RWPE1 (cell line): Measurements from ENCODE around the gene ERCC5.

Experiments
- CTCF ChIA-PET: fragments of 350-600 bp; sonication (Branson Sonifier 250); formaldehyde crosslinking; extraction: SDS; loops from one replicate; lab custom pipeline; 2021; lab: Yijun Ruan, JAX
- POLR2A ChIA-PET: fragments of 400-600 bp; formaldehyde crosslinking; extraction: SDS; loops from one replicate; lab custom pipeline; 2020; ENCODE audit warnings: antibody characterized with exemption; ENCODE audit not compliant: low non-redundant PET; lab: Yijun Ruan, JAX
- DNase-seq: peaks from one replicate; pipeline ENCODE4 v3.0.0; 2012; ENCODE audit warnings: low spot score
- H3K27ac ChIP-seq: fragments of 450-650 bp; 2 replicates; pipeline ENCODE4 v1.5.1; 2017
- TF ChIP-seq, protein P1 (sequence below): fragments of 450-650 bp; conservative IDR thresholded peaks from 2 replicates; pipeline ENCODE4 v1.5.1; 2017; ENCODE audit warnings: low read depth, mild to moderate bottlenecking

Gene ERCC5

DNA sequence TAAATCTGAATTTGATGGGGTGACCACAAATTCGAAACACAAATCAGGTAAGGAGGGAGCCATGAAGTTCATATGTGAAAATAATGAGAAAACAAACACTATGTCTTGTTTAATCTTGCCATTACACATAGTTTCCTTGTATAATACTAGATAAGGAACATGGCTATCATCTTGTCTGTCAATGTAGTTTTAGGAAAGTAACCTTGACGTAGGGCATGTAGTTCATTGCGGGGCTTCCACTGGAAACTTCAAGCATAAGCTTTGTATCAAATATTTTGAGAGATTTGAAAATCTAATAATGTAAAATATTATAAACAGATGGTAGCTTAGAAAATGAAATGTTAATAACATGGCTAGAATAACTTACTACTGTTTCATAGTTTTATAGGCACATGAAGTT is 38.1 kb upstream of the ERCC5 start:
- ChIA-PET POLR2A (no interaction called here), CTCF (interaction anchor here (1.1 kb wide), 1 partner anchor 18 kb away, joined by 4 read pairs; no protein-coding TSS in a partner anchor)
- TF ChIP-seq, protein P1, sequence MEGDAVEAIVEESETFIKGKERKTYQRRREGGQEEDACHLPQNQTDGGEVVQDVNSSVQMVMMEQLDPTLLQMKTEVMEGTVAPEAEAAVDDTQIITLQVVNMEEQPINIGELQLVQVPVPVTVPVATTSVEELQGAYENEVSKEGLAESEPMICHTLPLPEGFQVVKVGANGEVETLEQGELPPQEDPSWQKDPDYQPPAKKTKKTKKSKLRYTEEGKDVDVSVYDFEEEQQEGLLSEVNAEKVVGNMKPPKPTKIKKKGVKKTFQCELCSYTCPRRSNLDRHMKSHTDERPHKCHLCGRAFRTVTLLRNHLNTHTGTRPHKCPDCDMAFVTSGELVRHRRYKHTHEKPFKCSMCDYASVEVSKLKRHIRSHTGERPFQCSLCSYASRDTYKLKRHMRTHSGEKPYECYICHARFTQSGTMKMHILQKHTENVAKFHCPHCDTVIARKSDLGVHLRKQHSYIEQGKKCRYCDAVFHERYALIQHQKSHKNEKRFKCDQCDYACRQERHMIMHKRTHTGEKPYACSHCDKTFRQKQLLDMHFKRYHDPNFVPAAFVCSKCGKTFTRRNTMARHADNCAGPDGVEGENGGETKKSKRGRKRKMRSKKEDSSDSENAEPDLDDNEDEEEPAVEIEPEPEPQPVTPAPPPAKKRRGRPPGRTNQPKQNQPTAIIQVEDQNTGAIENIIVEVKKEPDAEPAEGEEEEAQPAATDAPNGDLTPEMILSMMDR: no peak
- H3K27ac ChIP-seq: no peak overlapping the region
- no peak for DNase-seq

DNA sequence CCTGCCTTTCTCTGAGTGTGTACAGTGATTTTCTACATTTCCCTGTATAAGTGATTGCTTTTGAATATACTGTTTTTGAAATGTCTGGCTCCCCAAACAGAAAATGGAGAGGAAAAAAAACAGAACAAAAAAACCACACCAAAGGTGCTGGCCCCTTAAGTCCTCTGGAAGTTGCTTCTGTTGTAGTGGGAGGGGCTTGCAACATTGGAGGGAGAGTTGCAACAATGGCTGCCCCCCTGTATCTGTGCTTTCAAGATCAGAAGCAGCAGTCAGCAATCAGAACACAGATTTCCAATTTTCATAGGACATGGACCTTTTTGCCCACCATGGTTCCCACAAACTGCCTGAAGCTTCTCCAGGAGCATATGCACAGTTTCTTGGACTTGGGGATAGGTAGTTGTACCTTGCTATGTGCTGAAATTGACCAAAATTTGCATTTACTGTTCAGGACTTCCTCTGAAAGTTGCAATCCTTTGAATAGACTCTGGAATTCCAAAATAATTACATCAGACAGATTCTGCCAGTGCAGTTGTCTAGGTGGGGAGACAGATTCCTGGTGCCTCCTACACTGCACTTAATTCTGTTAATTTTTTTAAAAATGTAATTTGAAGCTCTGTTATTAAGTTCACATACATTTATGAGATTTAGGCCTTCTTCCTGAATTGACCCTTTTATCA is 33.1 kb upstream of the ERCC5 start:
- TF ChIP-seq, protein P1: no peak
- ChIA-PET POLR2A (no interaction called here), CTCF (interaction anchor here (0.7 to 1.1 kb wide), 2 partner anchors 13 to 35 kb away, joined by 3 read pairs; no protein-coding TSS in a partner anchor)
- H3K27ac ChIP-seq: no peak overlapping the region
- no peak for DNase-seq

DNA sequence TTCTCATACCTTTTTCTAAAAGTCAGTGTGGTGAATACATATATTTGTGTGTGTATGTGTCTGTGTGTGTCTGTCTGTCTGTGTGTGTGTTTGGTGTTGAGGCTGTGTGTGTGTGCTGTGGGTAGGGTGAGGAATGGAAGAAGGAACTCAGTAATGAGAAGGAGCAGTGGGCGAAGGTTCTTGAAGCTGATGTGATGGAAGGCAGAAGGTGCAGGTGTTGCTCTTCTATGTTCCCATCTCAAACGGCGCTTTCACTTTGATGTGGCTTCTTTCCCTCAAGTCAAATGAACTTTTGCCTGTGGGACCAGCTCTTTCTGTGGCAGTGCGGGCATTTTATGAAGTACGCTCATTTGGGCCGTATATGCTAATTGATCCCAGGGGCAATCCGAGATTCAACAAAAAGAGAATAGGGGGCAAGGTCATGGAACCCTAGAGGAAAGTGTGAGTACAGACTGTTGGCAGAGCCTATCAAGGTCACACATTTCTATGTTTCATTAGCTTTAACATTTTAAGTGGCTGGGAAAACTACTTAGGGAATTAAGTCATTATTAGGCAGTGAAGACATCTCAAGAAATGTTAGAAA is 31.7 kb upstream of the ERCC5 start:
- POLR2A ChIA-PET: no interaction called here
- no peak overlapping the region for H3K27ac ChIP-seq
- TF ChIP-seq, protein P1: no peak
- CTCF ChIA-PET: interaction anchor here (0.8 kb wide), 1 partner anchor 12 kb away, joined by 5 read pairs; no protein-coding TSS in a partner anchor
- DNase-seq: no peak

DNA sequence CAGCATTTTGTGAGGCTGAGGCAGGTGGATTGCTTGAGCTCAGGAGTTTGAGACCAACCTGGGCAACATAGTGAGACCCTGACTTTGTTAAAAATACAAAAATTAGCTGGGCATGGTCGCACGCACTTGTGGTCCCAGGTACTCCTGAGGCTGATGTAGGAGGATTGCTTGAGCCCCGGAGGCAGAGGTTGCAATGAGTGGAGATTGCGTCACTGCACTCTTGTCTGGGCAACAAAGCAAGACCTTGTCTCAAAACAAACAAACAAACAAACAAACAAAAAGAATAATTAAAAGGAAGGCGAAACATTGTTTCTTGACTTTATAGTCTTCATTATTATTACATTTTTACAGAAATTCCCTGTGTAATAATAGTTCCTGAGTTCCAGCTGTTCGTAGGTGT is 31.0 kb upstream of the ERCC5 start:
- ChIA-PET CTCF (interaction anchor here (0.8 kb wide), 1 partner anchor 11 kb away, joined by 5 read pairs; no protein-coding TSS in a partner anchor), POLR2A (no interaction called here)
- TF ChIP-seq, protein P1: no peak

DNA sequence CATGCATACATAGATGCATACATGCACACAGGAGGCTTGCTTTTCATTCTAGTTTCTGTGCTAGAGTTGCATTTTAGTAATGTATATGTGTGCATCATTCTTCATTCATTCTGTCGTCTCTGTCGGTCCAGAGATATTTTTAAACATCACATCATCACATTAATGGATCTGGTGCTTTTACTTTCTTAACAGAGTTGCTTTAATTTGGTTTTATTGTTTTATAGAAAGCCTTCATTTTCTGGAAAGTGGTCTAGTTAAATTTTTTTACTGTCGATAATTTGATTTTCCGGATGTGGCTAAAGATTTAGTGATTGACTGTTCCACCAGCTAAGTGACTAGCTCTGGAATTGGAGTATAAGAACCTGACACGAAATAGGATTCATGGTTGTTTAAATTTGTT is 30.0 kb upstream of the ERCC5 start:
- CTCF ChIA-PET: interaction anchor here (0.6 kb wide), 1 partner anchor 16 kb away, joined by 3 read pairs; no protein-coding TSS in a partner anchor
- TF ChIP-seq, protein P1: no peak
- H3K27ac ChIP-seq: no peak overlapping the region
- POLR2A ChIA-PET: no interaction called here
- no peak for DNase-seq

More for the DNA sequence above, 31.0 kb upstream of the ERCC5 start:
- no peak overlapping the region for H3K27ac ChIP-seq
- DNase-seq: no peak

DNA sequence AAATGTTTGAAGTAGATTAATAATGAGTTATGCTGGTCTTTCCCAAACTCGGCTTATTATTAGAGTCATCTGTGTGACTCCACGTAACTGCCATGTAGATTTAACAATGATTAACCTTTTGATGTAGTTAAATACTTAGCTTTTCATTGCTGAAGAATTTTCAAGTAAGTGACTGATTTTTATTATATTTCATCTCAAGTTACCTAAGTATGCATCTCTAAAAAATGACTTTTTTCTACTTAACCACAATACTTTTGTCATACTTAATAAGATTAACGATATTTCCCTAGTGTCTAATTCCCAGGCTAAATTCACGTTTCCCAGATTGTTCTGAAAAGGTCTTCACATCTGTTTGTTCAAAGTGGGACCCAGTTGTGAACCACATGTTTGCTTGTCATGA is 29.1 kb upstream of the ERCC5 start:
- no peak for DNase-seq
- ChIA-PET POLR2A (no interaction called here), CTCF (no interaction called here)
- H3K27ac ChIP-seq: no peak overlapping the region
- TF ChIP-seq, protein P1: no peak
